ENCODE data around the gene ZNF777.
"Not testable (repeated sequence)": the region's sequence is repeated elsewhere in the genome, so short reads cannot be mapped to it uniquely, and the experiment has no call there.

Gene ZNF777

GRCh38 chr7:149495785-149496641 lies 35.2 kb upstream of the ZNF777 start:
- Histone ChIP-seq H3K27me3 (replicated peaks; ENCODE audit: control insufficient read depth, insufficient read depth, low read length) (no peaks in the 10 kb centered on the region), H3K4me3 (replicated peaks; ENCODE audit: low read depth, low read length) (peak overlapping the region; percentile 80), H3K36me3 (ENCODE audit: control insufficient read depth, insufficient read depth, low read length) (peaks cover 10% of the 10 kb centered on the region)
- DNase-seq (ENCODE audit: extremely low read depth, insufficient read length): no peak
- TF ChIP-seq CTCF (IDR thresholded peaks at IDR 0.05; ENCODE audit: insufficient read depth, low read length, poor library complexity, severe bottlenecking): no peak

- no peak for TF ChIP-seq CTCF (IDR thresholded peaks at IDR 0.05; ENCODE audit: insufficient read depth, low read length, poor library complexity, severe bottlenecking)
- no peak for DNase-seq (ENCODE audit: extremely low read depth, insufficient read length)
- no peak overlapping the region for H3K4me3 ChIP-seq (replicated peaks; ENCODE audit: low read depth, low read length)
- H3K36me3 ChIP-seq (ENCODE audit: control insufficient read depth, insufficient read depth, low read length): peaks cover 20% of the 10 kb centered on the region
- no peaks in the 10 kb centered on the region for H3K27me3 ChIP-seq (replicated peaks; ENCODE audit: control insufficient read depth, insufficient read depth, low read length)
Observed at GRCh38 chr7:149494738-149495368, 34.0 kb upstream of the ZNF777 start.

- peaks cover 21% of the 10 kb centered on the region for H3K36me3 ChIP-seq (ENCODE audit: control insufficient read depth, insufficient read depth, low read length)
- H3K4me3 ChIP-seq (replicated peaks; ENCODE audit: low read depth, low read length); H3K27me3 ChIP-seq (replicated peaks; ENCODE audit: control insufficient read depth, insufficient read depth, low read length); DNase-seq (ENCODE audit: extremely low read depth, insufficient read length): not testable (repeated sequence)
Observed at GRCh38 chr7:149493975-149494374, 33.1 kb upstream of the ZNF777 start.

GRCh38 chr7:149493366-149493765 lies 32.5 kb upstream of the ZNF777 start:
- Histone ChIP-seq H3K4me3 (replicated peaks; ENCODE audit: low read depth, low read length) (no peak overlapping the region), H3K36me3 (ENCODE audit: control insufficient read depth, insufficient read depth, low read length) (peaks cover 23% of the 10 kb centered on the region), H3K27me3 (replicated peaks; ENCODE audit: control insufficient read depth, insufficient read depth, low read length) (no peaks in the 10 kb centered on the region)
- TF ChIP-seq CTCF (IDR thresholded peaks at IDR 0.05; ENCODE audit: insufficient read depth, low read length, poor library complexity, severe bottlenecking): no peak
- DNase-seq (ENCODE audit: extremely low read depth, insufficient read length): no peak

GRCh38 chr7:149490083-149490760 lies 29.4 kb upstream of the ZNF777 start:
- peaks cover 28% of the 10 kb centered on the region for H3K36me3 ChIP-seq (ENCODE audit: control insufficient read depth, insufficient read depth, low read length)
- no peaks in the 10 kb centered on the region for H3K27me3 ChIP-seq (replicated peaks; ENCODE audit: control insufficient read depth, insufficient read depth, low read length)
- DNase-seq (ENCODE audit: extremely low read depth, insufficient read length): no peak
- H3K4me3 ChIP-seq (replicated peaks; ENCODE audit: low read depth, low read length): no peak overlapping the region
- TF ChIP-seq CTCF (IDR thresholded peaks at IDR 0.05; ENCODE audit: insufficient read depth, low read length, poor library complexity, severe bottlenecking): no peak

Data from GM06990 (cell line).